ENCODE measurements around the gene SPINK8. TPM values are rescaled to one million over a fixed set of nuclear protein-coding genes. Genes with fewer than 3 reads are reported as not detected.
"Not testable (repeated sequence)": the region's sequence is repeated elsewhere in the genome, so short reads cannot be mapped to it uniquely, and the experiment has no call there.

SPINK8 gene
- not detected for total RNA-seq

DNA sequence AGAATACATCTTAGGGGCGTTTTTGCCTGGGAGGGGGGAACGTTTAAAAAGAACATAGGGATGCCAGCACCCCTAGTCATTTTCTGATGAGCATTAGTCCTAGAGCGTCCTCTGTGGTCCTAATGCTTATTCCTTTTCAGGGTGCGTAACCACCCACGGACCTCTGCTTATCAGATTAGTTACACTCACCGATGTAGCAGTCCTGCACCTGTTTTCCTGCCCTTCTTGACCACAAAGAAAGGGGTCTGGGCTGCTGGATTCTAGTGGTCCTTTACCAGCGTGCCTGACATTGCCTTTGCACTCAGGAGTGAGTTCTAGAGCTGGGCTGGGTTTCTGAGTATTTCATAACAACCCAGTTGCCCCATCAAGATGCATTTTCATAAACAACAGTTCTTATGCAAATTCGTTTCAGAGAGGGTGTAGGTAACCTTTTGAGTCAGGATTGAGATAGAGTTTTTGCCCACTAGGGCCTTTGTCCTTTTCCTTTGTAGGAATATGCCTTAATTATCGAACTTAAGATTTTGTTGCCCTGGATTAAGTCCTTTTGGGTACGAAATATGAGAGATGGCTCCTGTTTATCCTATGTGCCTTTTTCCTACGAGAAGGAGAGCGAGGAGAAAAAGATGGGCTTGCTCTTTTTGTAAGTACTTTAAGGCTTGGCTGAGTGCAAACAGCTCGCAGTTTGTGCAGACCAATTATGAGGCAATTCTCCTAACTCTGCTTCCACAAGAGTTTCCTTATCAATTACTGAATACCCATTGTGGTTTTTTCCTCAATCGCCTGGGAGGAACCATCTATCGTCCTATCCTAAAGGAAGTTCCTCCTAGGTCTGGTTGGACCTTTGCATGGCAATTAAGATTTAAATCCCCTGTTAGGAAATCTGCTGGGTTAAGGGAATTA lies at the start of gene SPINK8:
Gene SPINK8 (minus strand): TSS at position 316 of the 900 bp plus-strand sequence. CDS start 5,320 bp downstream, outside the sequence.
- H3K27ac ChIP-seq; H3K4me3 ChIP-seq (replicated peaks in 1 of 3); intact Hi-C loops (cut with DNase I); H3K4me1 ChIP-seq; H3K9me3 ChIP-seq; H3K36me3 ChIP-seq; H3K27me3 ChIP-seq; DNase-seq: not testable (repeated sequence)
- WGBS, 2 donors: 73 to 80% methylated on average over 15 of the region's 15 CpGs

DNA sequence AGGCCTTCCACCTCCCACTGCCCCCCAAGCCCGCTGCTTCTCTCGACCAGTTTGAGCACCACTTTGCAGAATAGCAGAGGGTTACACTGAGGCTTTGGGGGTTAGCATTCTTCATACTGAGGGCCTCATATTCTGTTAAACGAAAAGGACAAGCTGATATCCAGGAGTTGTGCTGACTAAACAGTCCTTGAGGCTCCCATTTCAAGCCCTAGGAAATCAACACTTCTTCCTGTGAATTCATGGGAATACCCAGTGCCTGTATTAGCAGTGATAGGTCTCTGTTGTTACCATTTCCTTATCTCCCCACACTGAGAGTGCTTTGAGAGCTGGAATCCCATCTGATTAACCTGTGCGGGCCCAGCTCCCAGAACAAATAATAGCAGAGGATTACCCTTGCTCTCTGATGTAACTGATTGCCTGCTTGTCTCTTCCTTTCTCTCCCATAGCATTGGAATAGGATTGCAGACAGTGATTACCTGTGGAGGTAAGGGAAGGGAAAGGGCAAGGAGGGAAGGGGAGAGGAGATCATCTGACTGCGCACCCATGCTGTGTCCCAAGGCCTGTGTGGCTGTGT lies 39.5 kb upstream of the SPINK8 start:
- H3K4me1 ChIP-seq: peaks cover 7 to 15% of the 10 kb centered on the region in 2 donors
- H3K4me3 ChIP-seq (replicated peaks in 1 of 3): no peak overlapping the region
- intact Hi-C loops (cut with DNase I): no loop called here
- H3K27ac ChIP-seq: no peak overlapping the region
- no peaks in the 10 kb centered on the region for H3K36me3 ChIP-seq
- H3K9me3 ChIP-seq: no peaks in the 10 kb centered on the region
- TF ChIP-seq, protein P1, sequence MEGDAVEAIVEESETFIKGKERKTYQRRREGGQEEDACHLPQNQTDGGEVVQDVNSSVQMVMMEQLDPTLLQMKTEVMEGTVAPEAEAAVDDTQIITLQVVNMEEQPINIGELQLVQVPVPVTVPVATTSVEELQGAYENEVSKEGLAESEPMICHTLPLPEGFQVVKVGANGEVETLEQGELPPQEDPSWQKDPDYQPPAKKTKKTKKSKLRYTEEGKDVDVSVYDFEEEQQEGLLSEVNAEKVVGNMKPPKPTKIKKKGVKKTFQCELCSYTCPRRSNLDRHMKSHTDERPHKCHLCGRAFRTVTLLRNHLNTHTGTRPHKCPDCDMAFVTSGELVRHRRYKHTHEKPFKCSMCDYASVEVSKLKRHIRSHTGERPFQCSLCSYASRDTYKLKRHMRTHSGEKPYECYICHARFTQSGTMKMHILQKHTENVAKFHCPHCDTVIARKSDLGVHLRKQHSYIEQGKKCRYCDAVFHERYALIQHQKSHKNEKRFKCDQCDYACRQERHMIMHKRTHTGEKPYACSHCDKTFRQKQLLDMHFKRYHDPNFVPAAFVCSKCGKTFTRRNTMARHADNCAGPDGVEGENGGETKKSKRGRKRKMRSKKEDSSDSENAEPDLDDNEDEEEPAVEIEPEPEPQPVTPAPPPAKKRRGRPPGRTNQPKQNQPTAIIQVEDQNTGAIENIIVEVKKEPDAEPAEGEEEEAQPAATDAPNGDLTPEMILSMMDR (IDR thresholded peaks at IDR 0.05): no peak
- TF ChIP-seq POLR2A (IDR thresholded peaks at IDR 0.05): no peak
- DNase-seq: no peak
- WGBS, 2 donors: 75 to 77% methylated on average over 5 of the region's 5 CpGs
- no peaks in the 10 kb centered on the region for H3K27me3 ChIP-seq

DNA sequence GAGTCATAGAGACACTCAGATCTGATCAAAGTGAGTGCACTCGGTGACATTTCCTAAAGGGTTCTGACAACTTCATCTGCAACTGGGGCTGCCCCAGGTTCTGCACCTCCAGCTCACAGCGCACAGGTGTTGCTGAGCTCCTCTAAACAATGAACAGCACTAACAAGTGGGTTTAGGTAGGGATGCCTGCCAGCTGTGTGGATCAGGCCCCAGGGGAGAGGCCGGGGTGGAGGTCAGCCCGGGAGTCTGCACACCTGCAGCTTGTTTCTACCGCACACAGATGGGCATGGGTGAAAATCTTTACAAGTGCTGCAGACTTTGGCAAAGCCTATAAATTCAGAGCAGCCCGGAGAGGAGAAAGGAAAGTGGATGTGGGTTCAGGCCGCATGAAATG lies 38.9 kb upstream of the SPINK8 start:
- TF ChIP-seq POLR2A (IDR thresholded peaks at IDR 0.05): no peak
- TF ChIP-seq, protein P1 (IDR thresholded peaks at IDR 0.05): no peak
- 72 to 88% methylated on average over 6 to 7 of the region's 7 CpGs for WGBS, 2 donors
- Histone ChIP-seq H3K27ac (no peak overlapping the region), H3K27me3 (no peaks in the 10 kb centered on the region), H3K36me3 (no peaks in the 10 kb centered on the region), H3K9me3 (no peaks in the 10 kb centered on the region), H3K4me3 (replicated peaks in 1 of 3) (no peak overlapping the region), H3K4me1 (peaks cover 10 to 19% of the 10 kb centered on the region in 2 donors)
- no peak for DNase-seq
- intact Hi-C loops (cut with DNase I): no loop called here

DNA sequence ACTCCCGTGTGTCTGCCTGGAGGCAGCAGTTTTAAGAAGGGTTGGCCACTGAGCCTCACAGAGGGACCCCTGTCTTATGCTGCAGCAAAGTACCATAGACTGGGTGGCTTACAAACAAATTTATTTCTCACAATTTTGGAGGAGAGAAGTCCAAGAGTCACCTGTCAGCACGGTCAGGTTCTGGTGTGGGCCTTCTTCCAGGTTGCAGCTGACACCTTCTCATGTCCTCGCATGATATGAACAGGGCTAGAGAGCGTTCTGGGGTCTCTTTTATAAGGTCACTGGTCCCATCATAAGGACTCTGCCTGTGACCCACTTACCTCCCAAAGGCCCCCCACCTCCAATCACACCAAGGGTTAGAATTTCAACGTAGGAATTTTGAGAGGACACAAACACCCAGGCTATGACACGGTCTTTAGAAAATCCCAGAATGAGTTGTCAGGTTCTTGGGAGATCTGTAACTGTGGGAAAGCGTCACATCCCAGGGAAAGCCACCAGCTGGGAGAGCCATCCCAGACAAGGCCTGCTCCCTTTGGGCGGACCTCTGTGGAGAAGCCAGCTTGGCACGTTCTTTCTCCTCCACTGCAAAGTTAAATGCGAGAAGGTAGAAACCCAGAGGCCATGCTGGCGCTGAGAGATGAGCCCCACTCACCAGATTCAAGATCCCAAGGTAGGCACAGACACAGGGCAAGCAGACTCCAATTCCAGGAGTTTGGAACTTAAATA lies 38.4 kb upstream of the SPINK8 start, which contains the start of gene FBXW12:
Gene FBXW12 (plus strand): TSS at position 569 of the 726 bp plus-strand sequence. CDS start 549 bp downstream, outside the sequence.
- no peaks in the 10 kb centered on the region for H3K36me3 ChIP-seq
- TF ChIP-seq POLR2A (IDR thresholded peaks at IDR 0.05): no peak
- TF ChIP-seq, protein P1 (IDR thresholded peaks at IDR 0.05): no peak
- peaks cover 12 to 21% of the 10 kb centered on the region in 2 donors for H3K4me1 ChIP-seq
- H3K4me3 ChIP-seq (replicated peaks in 1 of 3): no peak within 1 kb of the TSS
- no peak within 1 kb of the TSS for H3K27ac ChIP-seq
- intact Hi-C loops (cut with DNase I): no loop called here
- H3K27me3 ChIP-seq: no peaks in the 10 kb centered on the region
- H3K9me3 ChIP-seq: no peaks in the 10 kb centered on the region
- WGBS, 2 donors: 91 to 95% methylated on average over 11 of the region's 11 CpGs
- no peak for DNase-seq

DNA sequence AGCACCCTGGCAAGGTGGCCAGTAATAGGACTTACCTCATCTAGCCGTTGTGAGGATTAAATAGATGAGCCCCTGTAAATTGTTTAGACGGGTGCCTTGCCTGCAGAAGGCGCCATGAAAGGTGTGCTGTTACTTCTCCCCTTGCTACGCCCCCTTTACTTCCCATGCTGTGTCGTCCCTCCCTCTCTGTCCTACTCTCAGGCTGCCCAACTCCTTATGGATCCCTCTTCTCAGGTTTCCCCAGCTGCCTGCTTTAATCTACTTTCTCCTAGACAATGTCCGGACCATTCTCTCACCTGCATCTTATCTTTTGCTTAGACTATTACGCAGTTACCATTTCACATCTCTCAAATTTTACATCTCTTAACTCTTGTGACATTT lies 36.9 kb upstream of the SPINK8 start:
- Histone ChIP-seq H3K27ac (peak overlapping the region; percentile 38 to 62 (median 48)), H3K27me3 (no peaks in the 10 kb centered on the region), H3K36me3 (no peaks in the 10 kb centered on the region), H3K9me3 (no peaks in the 10 kb centered on the region), H3K4me3 (replicated peaks in 1 of 3) (no peak overlapping the region), H3K4me1 (peaks cover 12 to 21% of the 10 kb centered on the region in 2 donors)
- 84 to 87% methylated on average over 7 of the region's 7 CpGs for WGBS, 2 donors
- no peak for DNase-seq
- intact Hi-C loops (cut with DNase I): no loop called here
- no peak for TF ChIP-seq POLR2A (IDR thresholded peaks at IDR 0.05)
- TF ChIP-seq, protein P1 (IDR thresholded peaks at IDR 0.05): no peak
